ENCODE data around the gene CDKN2C.

The CDKN2C gene

GRCh38 chr1:50977575-50978143, 7.6 kb downstream of the CDKN2C start:
- H3K27ac ChIP-seq, result peak overlapping the region; percentile 52
- TF ChIP-seq ZFX (IDR thresholded peaks at IDR 0.05; ENCODE audit: borderline replicate concordance) (no peak), CTCF (IDR thresholded peaks at IDR 0.05) (no peak)

- TF ChIP-seq ZFX (IDR thresholded peaks at IDR 0.05; ENCODE audit: borderline replicate concordance) (no peak), CTCF (IDR thresholded peaks at IDR 0.05) (no peak)
- peak overlapping the region; percentile 52 for H3K27ac ChIP-seq
Observed at GRCh38 chr1:50978144-50978851, 8.3 kb downstream of the CDKN2C start.

GRCh38 chr1:50978852-50979781, 9.1 kb downstream of the CDKN2C start:
- H3K27ac ChIP-seq, result no peak overlapping the region
- TF ChIP-seq ZFX (IDR thresholded peaks at IDR 0.05; ENCODE audit: borderline replicate concordance), result no peak
- no peak for TF ChIP-seq CTCF (IDR thresholded peaks at IDR 0.05)

GRCh38 chr1:50979937-50980336, 9.9 kb downstream of the CDKN2C start:
- TF ChIP-seq CTCF (IDR thresholded peaks at IDR 0.05), result no peak
- no peak for TF ChIP-seq ZFX (IDR thresholded peaks at IDR 0.05; ENCODE audit: borderline replicate concordance)

GRCh38 chr1:50980505-50980904, 10.5 kb downstream of the CDKN2C start:
- no peak overlapping the region for H3K27ac ChIP-seq
- TF ChIP-seq CTCF (IDR thresholded peaks at IDR 0.05) (no peak), ZFX (IDR thresholded peaks at IDR 0.05; ENCODE audit: borderline replicate concordance) (no peak)

More at GRCh38 chr1:50979937-50980336, 9.9 kb downstream of the CDKN2C start:
- H3K27ac ChIP-seq, result no peak overlapping the region

- H3K27ac ChIP-seq, result no peak overlapping the region
- no peak for TF ChIP-seq CTCF (IDR thresholded peaks at IDR 0.05)
- TF ChIP-seq ZFX (IDR thresholded peaks at IDR 0.05; ENCODE audit: borderline replicate concordance), result no peak
Observed at GRCh38 chr1:50981741-50982140, 11.7 kb downstream of the CDKN2C start.

Data from 22Rv1 (cell line).